ENCODE results near the gene CCDC159.

The CCDC159 gene

DNA sequence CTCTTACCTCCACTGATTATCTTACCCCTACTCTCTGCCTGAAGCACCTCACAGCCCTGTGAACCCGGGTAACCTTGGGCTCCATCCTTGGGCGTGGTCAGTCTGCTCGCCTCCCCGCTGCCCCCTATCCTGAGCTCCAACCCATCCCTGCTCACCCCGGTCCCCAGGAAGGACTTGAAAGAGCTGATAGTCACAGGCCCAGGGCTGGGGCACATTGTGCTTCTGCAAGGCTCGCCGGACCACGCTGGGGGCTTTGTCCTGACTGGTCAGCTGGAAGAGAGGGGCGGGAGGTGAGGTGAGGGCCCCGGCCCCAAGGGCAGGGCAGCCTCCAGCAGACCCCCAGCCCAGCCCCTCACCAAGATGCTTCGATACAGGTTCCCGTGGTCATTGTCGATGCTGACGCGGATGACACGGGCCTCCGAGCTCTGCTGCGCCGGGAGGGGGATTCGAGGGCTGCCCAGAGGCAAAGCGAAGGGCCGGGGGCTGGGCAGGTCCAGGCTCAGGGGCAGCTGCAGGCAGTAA, 50.8 kb downstream of the CCDC159 start:
- DNase-seq = no peak

DNA sequence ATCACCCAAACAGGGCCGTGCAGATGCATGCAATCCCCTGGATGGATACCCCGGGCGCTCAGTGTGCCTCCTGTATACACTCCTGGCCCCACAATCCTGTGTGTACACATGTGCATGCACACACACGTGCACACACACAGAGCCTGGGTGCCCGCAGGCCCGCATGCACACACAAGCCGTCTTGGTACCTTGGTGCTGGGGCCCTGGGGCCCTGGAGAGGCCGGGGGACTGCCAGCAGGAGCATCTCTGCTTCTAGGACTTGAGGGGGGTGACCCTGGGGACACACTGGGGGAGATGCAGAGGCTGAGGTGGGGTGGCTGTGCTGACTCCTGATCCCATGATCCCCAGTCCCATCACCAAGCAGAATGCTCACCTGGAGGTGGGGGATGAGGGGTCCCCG, 53.3 kb downstream of the CCDC159 start:
- no peak for DNase-seq

DNA sequence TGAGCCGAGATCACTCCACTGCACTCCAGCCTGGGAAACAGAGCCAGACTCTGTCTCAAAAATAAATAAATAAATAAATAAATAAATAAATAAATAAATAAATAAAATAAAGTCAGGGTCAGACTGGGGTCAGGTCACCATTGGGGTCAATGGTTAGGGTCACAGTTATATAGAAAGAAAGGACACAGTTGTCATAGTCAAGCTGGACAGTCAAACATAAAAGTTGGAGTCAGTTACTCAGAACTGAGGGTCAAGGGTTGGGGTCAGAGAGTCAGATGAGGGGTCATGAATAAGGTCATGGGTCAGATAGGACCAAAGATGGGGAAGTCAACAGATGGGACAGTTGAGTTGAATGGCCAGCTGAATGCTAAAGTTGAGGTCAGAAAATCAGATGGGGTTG, 54.5 kb downstream of the CCDC159 start:
- no peak for DNase-seq

DNA sequence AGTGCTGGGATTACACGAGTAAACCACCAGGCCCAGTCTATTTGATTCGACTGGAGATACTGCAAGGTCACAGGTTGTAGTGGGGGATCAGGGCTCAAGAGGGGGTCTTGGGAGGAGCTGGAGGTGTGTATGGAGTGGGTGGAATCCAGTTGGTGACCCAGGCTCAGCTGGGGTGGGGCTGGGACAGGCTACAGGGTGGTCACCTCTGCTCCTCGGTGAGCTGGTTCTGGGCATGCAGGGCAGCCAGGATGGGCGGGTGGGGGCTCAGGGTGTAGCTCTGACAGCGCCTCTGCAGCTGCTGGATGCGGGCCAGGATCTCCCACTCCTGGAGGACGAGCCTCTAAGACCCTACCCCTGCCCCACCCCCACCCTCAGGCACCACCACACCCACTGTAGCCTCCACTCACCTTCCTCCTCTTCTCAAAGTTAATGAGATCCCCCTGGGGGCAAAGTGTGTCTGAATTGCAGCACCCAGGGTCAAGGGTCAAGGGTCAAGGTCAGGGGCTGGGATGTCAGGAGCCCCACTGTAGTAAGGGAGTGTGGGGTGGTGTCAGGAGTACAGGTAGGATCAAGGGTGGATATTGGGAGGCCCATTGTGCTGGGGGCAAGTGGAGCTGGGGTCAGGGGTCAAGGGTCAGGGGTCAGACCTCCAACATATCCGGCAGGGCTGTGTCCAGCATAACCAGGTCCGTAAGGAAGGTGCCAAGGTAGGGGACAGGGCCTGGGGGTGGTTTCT, 55.7 kb downstream of the CCDC159 start:
- no peak for DNase-seq

All from central memory CD4-positive, alpha-beta T cell (primary cell).